GM19239 (cell line): ENCODE data around the gene PLRG1.

Experiments used
- DNase-seq: peaks from one replicate; pipeline ENCODE4 v3.0.0; 2011; ENCODE audit warnings: low spot score; ENCODE audit not compliant: insufficient read length
- FAIRE-seq: peaks from 2 replicates; lab custom pipeline; 2011; peaks lifted over from hg19 to GRCh38; lab: Jason Lieb, UNC

Gene PLRG1

GRCh38 chr4:154577324-154577723 is 27.1 kb upstream of the PLRG1 start:
- no peak for DNase-seq
- FAIRE-seq: no peak

GRCh38 chr4:154574311-154574710 is 24.1 kb upstream of the PLRG1 start:
- FAIRE-seq (no peak), DNase-seq (no peak)

- no peak for DNase-seq
- no peak for FAIRE-seq
These were observed 23.1 kb upstream of the PLRG1 start for GRCh38 chr4:154573190-154573870.

- FAIRE-seq: no peak
- DNase-seq: no peak
These were observed 19.4 kb upstream of the PLRG1 start for GRCh38 chr4:154569584-154569983.

GRCh38 chr4:154569028-154569427 is 18.8 kb upstream of the PLRG1 start:
- DNase-seq: no peak
- no peak for FAIRE-seq

GRCh38 chr4:154566639-154567204 is 16.5 kb upstream of the PLRG1 start:
- DNase-seq (no peak), FAIRE-seq (no peak)

- no peak for FAIRE-seq
- no peak for DNase-seq
These were observed 15.5 kb upstream of the PLRG1 start for GRCh38 chr4:154565704-154566103.

- DNase-seq (no peak), FAIRE-seq (no peak)
These were observed 14.1 kb upstream of the PLRG1 start for GRCh38 chr4:154564311-154564710.

- DNase-seq (no peak), FAIRE-seq (no peak)
These were observed 12.6 kb upstream of the PLRG1 start, which contains the start of gene FGB for GRCh38 chr4:154562697-154563254. Gene FGB, plus strand, starts transcription at chr4:154563011. Its CDS starts 8 bp downstream, at chr4:154563019.

GRCh38 chr4:154560824-154561231 is 10.6 kb upstream of the PLRG1 start:
- FAIRE-seq (no peak), DNase-seq (no peak)

- DNase-seq (no peak), FAIRE-seq (no peak)
These were observed 10.2 kb upstream of the PLRG1 start for GRCh38 chr4:154560419-154560801.

- FAIRE-seq: peak; percentile 44
- DNase-seq: no peak
These were observed 9.6 kb upstream of the PLRG1 start for GRCh38 chr4:154559494-154560418.

GRCh38 chr4:154559141-154559493 is 8.9 kb upstream of the PLRG1 start:
- FAIRE-seq: no peak
- DNase-seq: no peak

GRCh38 chr4:154551872-154552686 is 1.9 kb upstream of the PLRG1 start:
- peak; percentile 14 for DNase-seq
- FAIRE-seq: no peak

- no peak for FAIRE-seq
- DNase-seq: no peak
These were observed 4.5 kb downstream of the PLRG1 start for GRCh38 chr4:154545689-154546088.

GRCh38 chr4:154542271-154542879 is 7.8 kb downstream of the PLRG1 start:
- no peak for FAIRE-seq
- DNase-seq: no peak

- DNase-seq (no peak), FAIRE-seq (no peak)
These were observed 15.9 kb downstream of the PLRG1 start for GRCh38 chr4:154534296-154534695.

GRCh38 chr4:154529728-154530519 is 20.3 kb downstream of the PLRG1 start:
- DNase-seq (no peak), FAIRE-seq (no peak)

- DNase-seq (no peak), FAIRE-seq (no peak)
These were observed 21.3 kb downstream of the PLRG1 start for GRCh38 chr4:154528869-154529268.
